DND-41 (cell line): Measurements from ENCODE around the gene LAMA4.

Source experiments
- ATAC-seq: fragments of 200-7000 bp; cut with Tn5 transposase; 3 replicates; pipeline ENCODE4 v1.9.1; 2021; ENCODE audit warnings: low read depth; ENCODE audit not compliant: insufficient read depth
- DNase-seq: peaks from one replicate; pipeline ENCODE4 v3.0.0-alpha.2; 2020
- H2AFZ ChIP-seq: 2 replicates; pipeline ENCODE4 v1.6.0; 2012; ENCODE audit warnings: low read depth, low read length
- H3K27ac ChIP-seq: 2 replicates; pipeline ENCODE4 v1.5.1; 2012; ENCODE audit warnings: low read length, inconsistent platforms
- H3K27me3 ChIP-seq: fragments of 200-600 bp; sonication (generic); 2 replicates; pipeline ENCODE4 v1.6.0; 2012; ENCODE audit warnings: low read length, mild to moderate bottlenecking, inconsistent platforms; ENCODE audit not compliant: insufficient read depth, poor library complexity
- H3K36me3 ChIP-seq: 2 replicates; pipeline ENCODE4 v1.5.1; 2012; ENCODE audit warnings: low read length, inconsistent platforms; ENCODE audit not compliant: insufficient read depth
- H3K4me1 ChIP-seq: 2 replicates; pipeline ENCODE4 v1.5.1; 2012; ENCODE audit warnings: mild to moderate bottlenecking, low read length; ENCODE audit not compliant: insufficient read depth
- H3K4me2 ChIP-seq: 2 replicates; pipeline ENCODE4 v1.6.0; 2012; ENCODE audit warnings: mild to moderate bottlenecking, moderate library complexity, low read length, inconsistent platforms; ENCODE audit not compliant: insufficient read depth
- H3K4me3 ChIP-seq, 2 experiments: fragments of 200-600 bp in 1 of 2; shearing (Covaris generic) in 1 of 2; 2 replicates each; pipeline ENCODE4 v1.5.1; 2012 to 2016; ENCODE audit warnings: inconsistent platforms in 2 of 2, low read length in 2 of 2, mild to moderate bottlenecking in 2 of 2, low read depth in 1 of 2, moderate library complexity in 1 of 2
- H3K79me2 ChIP-seq: 2 replicates; pipeline ENCODE4 v1.6.0; 2012; ENCODE audit warnings: low read length, inconsistent platforms; ENCODE audit not compliant: insufficient read depth
- H3K9ac ChIP-seq: 2 replicates; pipeline ENCODE4 v1.6.0; 2012; ENCODE audit warnings: low read depth, mild to moderate bottlenecking, inconsistent platforms, low read length, moderate library complexity
- H3K9me3 ChIP-seq: 2 replicates; pipeline ENCODE4 v1.5.1; 2012; ENCODE audit warnings: low read length, moderate library complexity, mild to moderate bottlenecking, inconsistent platforms; ENCODE audit not compliant: insufficient read depth, severe bottlenecking
- H4K20me1 ChIP-seq: 2 replicates; pipeline ENCODE4 v1.6.0; 2012; ENCODE audit warnings: low read length; ENCODE audit not compliant: insufficient read depth
- CTCF ChIP-seq: IDR thresholded peaks from 2 replicates; pipeline ENCODE4 v1.5.1; 2012; ENCODE audit warnings: borderline replicate concordance, low read length, moderate library complexity, mild to moderate bottlenecking; ENCODE audit not compliant: poor library complexity, severe bottlenecking; ENCODE audit errors: extremely low read depth
- EZH2 ChIP-seq: IDR thresholded peaks from 3 replicates; pipeline ENCODE4 v1.6.1; 2012; ENCODE audit warnings: borderline replicate concordance, low read depth, mild to moderate bottlenecking, moderate library complexity, low read length, inconsistent platforms; ENCODE audit not compliant: severe bottlenecking

Gene LAMA4

GRCh38 chr6:112225691-112226090 is 28.7 kb downstream of the LAMA4 start:
- Histone ChIP-seq H3K27me3 (peaks cover 10% of the 10 kb centered on the region), H4K20me1 (no peaks in the 10 kb centered on the region), H3K79me2 (no peaks in the 10 kb centered on the region), H3K4me2 (no peak overlapping the region), H3K9ac (no peak overlapping the region), H3K4me1 (no peaks in the 10 kb centered on the region), H3K27ac (no peak overlapping the region), H2AFZ (no peak overlapping the region), H3K4me3 (no peak overlapping the region), H3K9me3 (no peaks in the 10 kb centered on the region), H3K36me3 (no peaks in the 10 kb centered on the region)
- TF ChIP-seq EZH2 (no peak), CTCF (no peak)
- no peak for DNase-seq
- ATAC-seq: no peak

- TF ChIP-seq CTCF: no peak
- no peak for TF ChIP-seq EZH2
- Histone ChIP-seq H3K27ac (no peak overlapping the region), H3K4me2 (no peak overlapping the region), H3K36me3 (no peaks in the 10 kb centered on the region), H3K27me3 (peaks cover 14% of the 10 kb centered on the region), H3K4me1 (no peaks in the 10 kb centered on the region), H4K20me1 (no peaks in the 10 kb centered on the region), H3K79me2 (no peaks in the 10 kb centered on the region), H3K9me3 (no peaks in the 10 kb centered on the region), H3K4me3 (no peak overlapping the region), H3K9ac (no peak overlapping the region), H2AFZ (no peak overlapping the region)
- ATAC-seq: no peak
- DNase-seq: no peak
These were observed 30.3 kb downstream of the LAMA4 start for GRCh38 chr6:112224088-112224487.

GRCh38 chr6:112223070-112223861 is 31.1 kb downstream of the LAMA4 start:
- H3K4me2 ChIP-seq: no peak overlapping the region
- ATAC-seq (no peak), DNase-seq (no peak)
- H4K20me1 ChIP-seq: no peaks in the 10 kb centered on the region
- no peaks in the 10 kb centered on the region for H3K79me2 ChIP-seq
- H3K27ac ChIP-seq: no peak overlapping the region
- peaks cover 17% of the 10 kb centered on the region for H3K27me3 ChIP-seq
- H3K4me1 ChIP-seq: no peaks in the 10 kb centered on the region
- H3K9me3 ChIP-seq: no peaks in the 10 kb centered on the region
- no peak for TF ChIP-seq EZH2
- TF ChIP-seq CTCF: no peak
- no peaks in the 10 kb centered on the region for H3K36me3 ChIP-seq
- no peak overlapping the region for H3K9ac ChIP-seq
- H3K4me3 ChIP-seq: no peak overlapping the region
- H2AFZ ChIP-seq: no peak overlapping the region
